CD1c-positive myeloid dendritic cell (primary cell): ENCODE results near the gene STX4.

Experiments
- DNase-seq: peaks from one replicate; pipeline ENCODE4 v3.0.0-alpha.2; 2016; ENCODE audit errors: extremely low spot score

Gene STX4

GRCh38 chr16:31083556-31083955 lies 50.2 kb downstream of the STX4 start:
- no peak for DNase-seq

DNA sequence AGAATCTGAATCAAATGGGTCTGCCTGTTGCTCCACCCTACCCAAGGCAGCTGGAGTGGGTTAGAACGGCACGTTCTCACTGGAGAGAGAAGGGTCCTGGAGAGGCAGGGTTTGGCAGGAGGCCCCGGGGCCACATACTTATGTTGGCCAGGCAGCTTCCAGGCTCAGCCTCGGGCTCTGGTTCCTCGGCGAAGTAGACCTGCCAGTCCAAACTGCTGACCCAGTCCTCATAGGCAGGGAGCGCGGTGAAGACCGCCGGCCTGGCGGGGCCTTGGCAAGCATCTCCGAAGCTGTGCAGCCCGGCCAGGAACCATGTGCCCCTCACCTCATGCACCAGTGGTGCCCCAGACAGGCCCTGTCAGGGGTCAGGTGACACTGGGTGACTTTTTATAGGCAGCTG lies 50.6 kb downstream of the STX4 start:
- no peak for DNase-seq

GRCh38 chr16:31084584-31085302 lies 51.4 kb downstream of the STX4 start:
- no peak for DNase-seq

DNA sequence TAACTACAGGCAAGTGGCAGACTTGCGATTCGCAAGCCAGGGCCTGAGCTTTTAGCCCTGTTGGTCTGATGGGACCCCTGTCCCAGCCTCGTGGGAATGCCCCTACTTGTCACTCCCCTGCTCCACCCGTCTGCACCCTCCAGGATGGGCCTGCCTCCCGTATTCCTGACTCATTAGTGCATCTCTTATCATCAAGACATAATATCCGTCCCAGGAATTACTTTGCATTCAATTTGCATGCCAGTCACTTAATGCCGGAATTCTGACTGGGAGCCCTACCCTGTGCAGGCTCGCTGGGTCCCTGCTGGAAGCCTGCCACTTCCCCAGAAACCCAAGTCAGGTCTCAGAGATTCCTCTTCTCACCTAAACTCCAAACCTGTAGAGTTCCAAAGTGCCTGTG lies 52.1 kb downstream of the STX4 start:
- DNase-seq, result no peak

GRCh38 chr16:31085873-31086628 lies 52.7 kb downstream of the STX4 start:
- DNase-seq, result no peak

- DNase-seq, result no peak
Measured at GRCh38 chr16:31086629-31086906, 53.2 kb downstream of the STX4 start.

- DNase-seq, result no peak
Measured at GRCh38 chr16:31087481-31087880, 54.1 kb downstream of the STX4 start.

DNA sequence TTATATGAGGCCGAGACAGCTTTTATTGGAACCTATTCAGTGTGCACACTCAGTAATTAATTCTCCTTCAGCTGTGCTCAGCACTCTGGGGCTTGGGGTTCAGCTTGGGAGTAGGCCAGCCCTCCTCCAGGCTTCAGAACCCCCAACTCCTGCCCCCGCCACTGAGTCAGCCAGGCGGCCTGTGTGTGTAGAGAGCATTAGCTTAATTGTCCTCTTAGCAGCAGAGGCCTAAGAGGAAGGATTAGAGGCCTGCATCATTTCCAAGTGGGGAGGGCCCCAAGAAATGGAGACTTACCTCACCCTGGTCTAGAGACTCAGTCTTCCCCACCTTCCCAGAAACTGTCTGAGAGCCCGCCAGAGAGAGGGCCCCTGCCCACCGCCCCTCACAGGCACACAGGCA lies 54.6 kb downstream of the STX4 start:
- no peak for DNase-seq

DNA sequence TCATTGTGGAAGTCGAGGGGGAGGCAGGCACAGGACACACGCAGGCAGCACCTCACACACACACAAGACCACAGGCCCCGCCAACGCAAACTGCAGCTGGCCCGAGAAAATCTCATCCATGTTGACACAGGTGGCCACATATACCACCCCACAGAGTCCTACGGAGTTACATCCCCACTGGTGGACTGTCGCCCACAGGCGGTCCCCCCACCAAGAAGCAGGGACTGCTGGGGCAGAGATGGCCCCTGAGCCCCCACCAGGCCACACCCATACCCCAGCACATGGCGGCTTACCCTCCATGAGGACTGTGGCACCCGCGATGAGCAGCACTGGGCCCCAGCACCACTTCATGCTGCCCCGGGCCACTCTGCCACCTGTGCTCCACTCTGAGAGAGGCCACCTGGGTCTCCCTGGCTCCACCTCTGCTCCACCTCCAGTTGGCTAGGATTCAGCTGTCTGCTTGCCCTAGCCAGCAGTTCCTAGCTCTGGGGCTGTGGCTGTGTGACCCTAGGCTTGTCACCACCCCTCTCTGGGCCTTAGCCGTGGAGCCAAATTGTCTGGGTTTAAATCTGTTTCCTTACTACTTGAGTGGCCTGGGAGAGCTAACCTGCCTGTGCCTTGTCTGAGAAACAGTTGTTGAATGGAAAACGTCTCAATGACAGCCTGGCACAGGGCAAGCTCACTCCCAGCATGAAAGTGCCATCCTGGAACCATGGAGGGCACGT lies 55.3 kb downstream of the STX4 start, which contains the start of gene PRSS53:
PRSS53 (minus strand) TSS at position 485 of the 725 bp plus-strand sequence; CDS start at position 351, 134 bp downstream.
- no peak for DNase-seq

GRCh38 chr16:31089199-31089598 lies 55.8 kb downstream of the STX4 start:
- no peak for DNase-seq
